HepG2 (cell line): ENCODE data around the gene PRRC2A. TPM values are rescaled to one million over a fixed set of nuclear protein-coding genes. Genes with fewer than 3 reads are reported as not detected.

Experiments
- ATF2 ChIP-seq: sonication (generic); formaldehyde crosslinking; IDR thresholded peaks from 2 replicates; pipeline ENCODE4 v1.4.0; 2020; ENCODE audit warnings: missing genetic modification reagents
- CBFB ChIP-seq: sonication (generic); formaldehyde crosslinking; IDR thresholded peaks from 2 replicates; pipeline ENCODE4 v1.4.0; 2020; ENCODE audit warnings: missing genetic modification reagents
- CEBPB ChIP-seq: IDR thresholded peaks from 2 replicates; pipeline ENCODE4 v1.6.1; 2011; ENCODE audit warnings: low read depth, low read length, improper control_type of control experiment, borderline replicate concordance
- FLYWCH1 ChIP-seq: sonication (generic); formaldehyde crosslinking; IDR thresholded peaks from 2 replicates; pipeline ENCODE4 v1.8.1; 2023; ENCODE audit warnings: mild to moderate bottlenecking, missing genetic modification reagents
- FOXM1 ChIP-seq: sonication (generic); formaldehyde crosslinking; IDR thresholded peaks from 2 replicates; pipeline ENCODE4 v1.5.0; 2020; ENCODE audit warnings: missing genetic modification reagents
- HBP1 ChIP-seq: IDR thresholded peaks from 2 replicates; pipeline ENCODE4 v1.6.1; 2016; ENCODE audit warnings: low read depth, control low read depth
- HINFP ChIP-seq: sonication (generic); formaldehyde crosslinking; IDR thresholded peaks from 2 replicates; pipeline ENCODE4 v1.4.0; 2020; ENCODE audit warnings: low read depth, mild to moderate bottlenecking, missing genetic modification reagents
- POLR2G ChIP-seq: fragments of 200-400 bp; formaldehyde crosslinking; IDR thresholded peaks from 2 replicates; pipeline ENCODE4 v1.6.1; 2018; ENCODE audit warnings: mild to moderate bottlenecking, low read depth, low read length, moderate library complexity
- RBAK ChIP-seq: sonication (generic); formaldehyde crosslinking; IDR thresholded peaks from 2 replicates; pipeline ENCODE4 v1.5.1; 2020; ENCODE audit warnings: mild to moderate bottlenecking, missing genetic modification reagents
- REPIN1 ChIP-seq: sonication (generic); formaldehyde crosslinking; IDR thresholded peaks from 2 replicates; pipeline ENCODE4 v1.8.0; 2022; ENCODE audit warnings: missing genetic modification reagents, low read depth, mild to moderate bottlenecking, borderline replicate concordance
- RXRA ChIP-seq: sonication (generic); formaldehyde crosslinking; IDR thresholded peaks from 2 replicates; pipeline ENCODE4 v1.5.1; 2020; ENCODE audit warnings: missing genetic modification reagents
- STAT5B ChIP-seq: sonication (generic); formaldehyde crosslinking; IDR thresholded peaks from 2 replicates; pipeline ENCODE4 v1.4.0; 2020; ENCODE audit warnings: missing genetic modification reagents
- TOE1 ChIP-seq: sonication (generic); formaldehyde crosslinking; IDR thresholded peaks from 2 replicates; pipeline ENCODE4 v1.4.0; 2020; ENCODE audit warnings: mild to moderate bottlenecking, missing genetic modification reagents
- ZBTB37 ChIP-seq: sonication (generic); formaldehyde crosslinking; IDR thresholded peaks from 2 replicates; pipeline ENCODE4 v1.4.0; 2020; ENCODE audit warnings: mild to moderate bottlenecking, missing genetic modification reagents
- ZMAT5 ChIP-seq: sonication (generic); formaldehyde crosslinking; IDR thresholded peaks from 2 replicates; pipeline ENCODE4 v1.5.0; 2020; ENCODE audit warnings: mild to moderate bottlenecking, low read depth, missing genetic modification reagents, borderline replicate concordance
- ZNF280B ChIP-seq: sonication (generic); formaldehyde crosslinking; IDR thresholded peaks from 2 replicates; pipeline ENCODE4 v1.5.0; 2020; ENCODE audit warnings: missing genetic modification reagents, mild to moderate bottlenecking, borderline replicate concordance
- ZNF335 ChIP-seq: sonication (generic); formaldehyde crosslinking; IDR thresholded peaks from 2 replicates; pipeline ENCODE4 v1.4.0; 2020; ENCODE audit warnings: missing genetic modification reagents
- ZNF382 ChIP-seq: sonication (generic); formaldehyde crosslinking; IDR thresholded peaks from 2 replicates; pipeline ENCODE4 v1.5.0; 2020; ENCODE audit warnings: missing genetic modification reagents, mild to moderate bottlenecking, borderline replicate concordance
- ZNF431 ChIP-seq: sonication (generic); formaldehyde crosslinking; IDR thresholded peaks from 2 replicates; pipeline ENCODE4 v1.9.0; 2022; ENCODE audit warnings: missing genetic modification reagents, low read depth, mild to moderate bottlenecking, borderline replicate concordance
- ZZZ3 ChIP-seq: sonication (generic); formaldehyde crosslinking; IDR thresholded peaks from 2 replicates; pipeline ENCODE4 v1.4.0; 2020; ENCODE audit warnings: missing genetic modification reagents, mild to moderate bottlenecking, borderline replicate concordance
- polyA plus RNA-seq, 8 experiments: library from polyadenylated mRNA; depleted of rRNA in 3 of 8; stranded (reverse) in 7 of 8; unstranded in 1 of 8; fragments of >200 nt; fragmentation: Illumina TruSeq in 4 of 8; extraction: Trizol in 4 of 8; gene quantifications; 2 replicates each; pipeline versions ENCODE4 v1.2.1 to v1.2.3, GENCODE V29; 2011 to 2016; ENCODE audit warnings: low read depth in 4 of 8, missing spikeins in 1 of 8, mixed read lengths in 1 of 8; ENCODE audit not compliant: insufficient read depth in 1 of 8
- total RNA-seq, 5 experiments: library from RNA; depleted of rRNA; stranded (reverse); fragments of >200 nt; fragmentation: Illumina TruSeq; extraction: Trizol; gene quantifications; 2 replicates each; pipeline ENCODE4 v1.2.3, GENCODE V29; 2016; ENCODE audit warnings: low read depth in 1 of 5

The PRRC2A gene
- total and polyA plus RNA-seq, 2 of the 13 experiments (the other 11 are each of a cell fraction or from before 2014, with no cell fraction given), result 38.9 to 47.4 TPM

GRCh38 chr6:31680226-31681134 lies 60.0 kb downstream of the PRRC2A start, which contains the start of gene LY6G5C (continued):
- TF ChIP-seq ZBTB37 (no peak), FLYWCH1 (CRISPR knock-in tag) (no peak), TOE1 (CRISPR knock-in tag) (no peak), POLR2G (no peak), ZNF335 (CRISPR knock-in tag) (peak; percentile 96), HINFP (CRISPR knock-in tag) (no peak), RXRA (CRISPR knock-in tag) (no peak; the same call in 1 of the 2 replicates), CBFB (0 out of 2 replicates have a peak, but pooled peaks have one; percentile 38), HBP1 (CRISPR knock-in tag) (peak; percentile 76; the same call in 1 of the 2 replicates), ZNF431 (no peak), REPIN1 (CRISPR knock-in tag) (0 out of 2 replicates have a peak, but pooled peaks have one; percentile 48), CEBPB (no peak), STAT5B (CRISPR knock-in tag) (no peak), FOXM1 (CRISPR knock-in tag) (no peak), ATF2 (CRISPR knock-in tag) (0 out of 2 replicates have a peak, but pooled peaks have one; percentile 31), ZNF382 (no peak), ZZZ3 (CRISPR knock-in tag) (no peak), RBAK (no peak), ZNF280B (CRISPR knock-in tag) (no peak), ZMAT5 (CRISPR knock-in tag) (no peak)
